Heart left ventricle (tissue), 13 donors: ENCODE results near the gene TAS1R2.

Experiments used
- POLR2A ChIP-seq, 2 donors: fragments of 450-650 bp; IDR thresholded peaks; one replicate each; pipeline ENCODE4 v1.6.1; 2017; ENCODE audit warnings: antibody characterized with exemption in 2 of 2, mild to moderate bottlenecking in 2 of 2, moderate library complexity in 2 of 2
- TF ChIP-seq, protein P1 (sequence below), 12 donors: fragments of 200-600 bp; sonication (generic) in 4 of 12; IDR thresholded peaks; one replicate each; pipeline versions ENCODE4 v1.5.0 to v1.8.0; 2018 to 2022; ENCODE audit warnings: antibody characterized with exemption in 12 of 12, mild to moderate bottlenecking in 5 of 12
- donor health status: ischemic (EF 13 %, LVEDD 7.1; RV severe dilation, severe dysfunction).
- donor health status: DM: no; HTN: yes; CAD: no.
- donor health status: DM: no; HTN: no; CAD: no.
- donor health status: ischemic (EF 25% LVEDD 6.9; RV normal size, moderate dysfunction).
- donor health status: ischemic (EF 25% LVEDD 5.7; RV mildly dilated, moderate dysfunction).
- donor health status: ischemic (EF 35%, LVEDD 5.7; RV mildly dilated, moderate dysfunction).
- donor health status: nonischemic (EF 11% LVEDD 7.7; RV severe dilation, severe dysfunction).
- donor health status: DM: yes; HTN: yes; CAD: no.
- donor health status: PGD.
- donor health status: ischemic (EF 29% LVEDD 5.4; RV normal size, mild dysfunction).
- donor health status: nonischemic (EF 23%, LVEDD 6.1; RV moderate dilation, normal function).

DNA sequence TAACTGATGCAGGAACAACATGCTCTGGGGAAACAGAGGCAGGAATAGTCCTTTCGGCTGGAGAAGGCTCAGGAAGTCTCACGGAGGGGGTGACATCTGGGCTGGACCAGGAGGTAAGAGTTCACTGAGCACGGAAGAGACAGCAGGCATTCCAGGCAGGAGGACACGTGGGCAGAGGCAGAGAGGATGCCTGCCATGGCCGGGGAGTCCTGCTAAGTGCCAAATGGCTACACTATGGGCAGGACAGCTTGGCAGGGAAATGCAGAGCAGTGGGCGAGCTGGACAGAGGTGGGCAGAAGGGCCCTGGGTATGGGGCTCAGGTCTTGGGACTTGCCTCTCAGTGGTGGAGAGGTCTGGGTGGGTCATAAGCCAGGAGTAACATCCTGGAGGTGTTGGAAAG lies 25.3 kb upstream of the TAS1R2 start:
- TF ChIP-seq, protein P1, sequence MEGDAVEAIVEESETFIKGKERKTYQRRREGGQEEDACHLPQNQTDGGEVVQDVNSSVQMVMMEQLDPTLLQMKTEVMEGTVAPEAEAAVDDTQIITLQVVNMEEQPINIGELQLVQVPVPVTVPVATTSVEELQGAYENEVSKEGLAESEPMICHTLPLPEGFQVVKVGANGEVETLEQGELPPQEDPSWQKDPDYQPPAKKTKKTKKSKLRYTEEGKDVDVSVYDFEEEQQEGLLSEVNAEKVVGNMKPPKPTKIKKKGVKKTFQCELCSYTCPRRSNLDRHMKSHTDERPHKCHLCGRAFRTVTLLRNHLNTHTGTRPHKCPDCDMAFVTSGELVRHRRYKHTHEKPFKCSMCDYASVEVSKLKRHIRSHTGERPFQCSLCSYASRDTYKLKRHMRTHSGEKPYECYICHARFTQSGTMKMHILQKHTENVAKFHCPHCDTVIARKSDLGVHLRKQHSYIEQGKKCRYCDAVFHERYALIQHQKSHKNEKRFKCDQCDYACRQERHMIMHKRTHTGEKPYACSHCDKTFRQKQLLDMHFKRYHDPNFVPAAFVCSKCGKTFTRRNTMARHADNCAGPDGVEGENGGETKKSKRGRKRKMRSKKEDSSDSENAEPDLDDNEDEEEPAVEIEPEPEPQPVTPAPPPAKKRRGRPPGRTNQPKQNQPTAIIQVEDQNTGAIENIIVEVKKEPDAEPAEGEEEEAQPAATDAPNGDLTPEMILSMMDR (IDR thresholded peaks at IDR 0.05), result no peak
- no peak for TF ChIP-seq POLR2A (IDR thresholded peaks at IDR 0.05)
